ENCODE data around the gene IL1R2. TPM values are rescaled to one million over a fixed set of nuclear protein-coding genes. Genes with fewer than 3 reads are reported as not detected.

IL1R2 gene
- total RNA-seq, 2 experiments from 2014 or later: not detected

GRCh38 chr2:102063487-102063911 is 71.7 kb downstream of the IL1R2 start:
- H3K9me3 ChIP-seq (ENCODE audit: low read length): no peaks in the 10 kb centered on the region
- H3K27ac ChIP-seq (ENCODE audit: low read depth, low read length, poor library complexity, severe bottlenecking): no peak overlapping the region
- no peaks in the 10 kb centered on the region for H4K20me1 ChIP-seq (ENCODE audit: insufficient read depth, low read length)
- CTCF ChIA-PET (ENCODE audit: unreplicated experiment): no interaction called here
- H3K4me3 ChIP-seq (ENCODE audit: low read depth, low read length, poor library complexity, severe bottlenecking): no peak overlapping the region
- POLR2A ChIA-PET: no interaction called here
- no peaks in the 10 kb centered on the region for H3K4me1 ChIP-seq (ENCODE audit: insufficient read depth, low read length, poor library complexity, severe bottlenecking)
- no peak for DNase-seq (ENCODE audit: low spot score)
- TF ChIP-seq EZH2phosphoT487 (IDR thresholded peaks at IDR 0.05; ENCODE audit: borderline replicate concordance, low read depth, low read length): no peak
- no peak for TF ChIP-seq CTCF (conservative IDR thresholded peaks at IDR 0.05; ENCODE audit: low read length)
- intact Hi-C loops (cut with micrococcal nuclease; ENCODE audit: unreplicated experiment): no loop called here
- H3K79me2 ChIP-seq (ENCODE audit: insufficient read depth, low read depth, low read length): no peaks in the 10 kb centered on the region
- no peaks in the 10 kb centered on the region for H3K9me2 ChIP-seq (ENCODE audit: insufficient read depth, low read length)
- no peaks in the 10 kb centered on the region for H3K36me3 ChIP-seq (ENCODE audit: insufficient read depth, low read length)
- BruUV-seq (replicated peaks): no TSS peak
- H3K4me2 ChIP-seq (ENCODE audit: low read length): no peak overlapping the region
- H2AFZ ChIP-seq (ENCODE audit: low read length): no peak overlapping the region

- Histone ChIP-seq H3K9me2 (ENCODE audit: insufficient read depth, low read length) (no peaks in the 10 kb centered on the region), H3K36me3 (ENCODE audit: insufficient read depth, low read length) (no peaks in the 10 kb centered on the region), H2AFZ (ENCODE audit: low read length) (no peak overlapping the region), H3K4me3 (ENCODE audit: low read depth, low read length, poor library complexity, severe bottlenecking) (no peak overlapping the region), H3K9me3 (ENCODE audit: low read length) (no peaks in the 10 kb centered on the region), H3K4me2 (ENCODE audit: low read length) (no peak overlapping the region), H3K79me2 (ENCODE audit: insufficient read depth, low read depth, low read length) (no peaks in the 10 kb centered on the region), H3K4me1 (ENCODE audit: insufficient read depth, low read length, poor library complexity, severe bottlenecking) (no peaks in the 10 kb centered on the region), H4K20me1 (ENCODE audit: insufficient read depth, low read length) (no peaks in the 10 kb centered on the region), H3K27ac (ENCODE audit: low read depth, low read length, poor library complexity, severe bottlenecking) (no peak overlapping the region)
- ChIA-PET POLR2A (no interaction called here), CTCF (ENCODE audit: unreplicated experiment) (no interaction called here)
- TF ChIP-seq EZH2phosphoT487 (IDR thresholded peaks at IDR 0.05; ENCODE audit: borderline replicate concordance, low read depth, low read length) (no peak), CTCF (conservative IDR thresholded peaks at IDR 0.05; ENCODE audit: low read length) (no peak)
- no peak for DNase-seq (ENCODE audit: low spot score)
- intact Hi-C loops (cut with micrococcal nuclease; ENCODE audit: unreplicated experiment): no loop called here
- no TSS peak for BruUV-seq (replicated peaks)
Measured at GRCh38 chr2:102063941-102064678, 72.3 kb downstream of the IL1R2 start.

Measured in OCI-LY7 (cell line).